ENCODE data around the gene PARD3. TPM values are rescaled to one million over a fixed set of nuclear protein-coding genes. Genes with fewer than 3 reads are reported as not detected.

Gene PARD3
- total RNA-seq, 1 experiment from 2014 or later: 24.3 TPM

- DNase-seq (ENCODE audit: low spot score): no peak
These were observed 315.4 kb downstream of the PARD3 start for GRCh38 chr10:34499612-34500279.

DNA sequence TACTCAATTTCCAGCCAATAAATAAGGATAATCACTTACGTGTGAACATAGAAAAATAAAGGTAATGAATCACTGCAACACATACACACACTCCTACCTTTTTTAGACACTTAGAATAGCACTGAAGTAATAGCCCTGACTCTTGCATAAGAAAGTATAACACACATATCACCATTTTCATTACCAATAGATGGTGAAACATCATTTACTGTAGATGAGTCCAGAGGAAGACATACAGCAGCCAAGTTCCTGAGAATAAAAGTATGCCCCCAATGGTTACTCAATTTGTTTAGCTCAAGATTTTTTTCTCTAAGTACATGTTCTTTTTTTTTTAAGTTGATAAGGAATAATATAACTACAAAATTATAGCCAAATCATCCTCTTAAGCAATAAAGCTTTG lies 316.3 kb downstream of the PARD3 start:
- DNase-seq (ENCODE audit: low spot score): no peak

DNA sequence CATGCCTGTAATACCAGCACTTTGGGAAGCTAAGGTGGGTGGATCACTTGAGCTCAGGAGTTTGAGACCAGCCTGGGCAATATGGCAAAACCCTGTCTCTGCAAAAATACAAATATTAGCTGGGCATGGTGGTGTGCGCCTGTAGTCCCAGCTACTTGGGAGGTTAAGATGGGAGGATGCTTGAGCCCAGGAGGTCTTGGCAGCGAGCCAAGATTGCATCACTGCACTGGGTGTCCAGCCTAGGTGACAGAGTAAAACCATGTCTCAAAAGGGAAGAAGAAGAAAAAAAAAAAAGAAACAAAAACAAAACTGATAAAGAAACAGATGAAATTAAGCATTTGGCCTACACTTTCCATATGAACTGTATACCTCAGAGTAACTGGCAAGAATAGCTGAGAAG lies 319.2 kb downstream of the PARD3 start:
- DNase-seq (ENCODE audit: low spot score): no peak

- no peak for DNase-seq (ENCODE audit: low spot score)
These were observed 321.1 kb downstream of the PARD3 start for GRCh38 chr10:34494012-34494411.

DNA sequence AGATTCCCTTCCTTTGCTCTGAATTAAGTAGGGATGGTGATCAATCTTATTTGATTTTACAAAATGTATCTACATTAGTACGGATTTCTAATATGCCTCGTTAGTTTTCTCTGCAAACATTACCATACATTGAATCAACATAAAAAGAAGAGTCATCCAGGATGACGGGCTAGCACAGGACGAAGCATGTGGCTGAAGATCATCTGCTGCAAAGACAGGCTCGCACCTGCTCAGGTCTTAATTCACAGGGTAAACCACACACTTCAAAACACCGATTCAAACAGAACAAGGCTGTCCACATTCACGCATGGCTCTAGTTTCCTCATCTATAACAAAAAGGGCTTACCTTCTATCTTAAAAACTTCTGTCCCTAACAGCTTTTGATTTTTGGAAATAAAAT lies 323.0 kb downstream of the PARD3 start:
- no peak for DNase-seq (ENCODE audit: low spot score)

GRCh38 chr10:34491678-34492077 lies 323.4 kb downstream of the PARD3 start:
- DNase-seq (ENCODE audit: low spot score): no peak

DNA sequence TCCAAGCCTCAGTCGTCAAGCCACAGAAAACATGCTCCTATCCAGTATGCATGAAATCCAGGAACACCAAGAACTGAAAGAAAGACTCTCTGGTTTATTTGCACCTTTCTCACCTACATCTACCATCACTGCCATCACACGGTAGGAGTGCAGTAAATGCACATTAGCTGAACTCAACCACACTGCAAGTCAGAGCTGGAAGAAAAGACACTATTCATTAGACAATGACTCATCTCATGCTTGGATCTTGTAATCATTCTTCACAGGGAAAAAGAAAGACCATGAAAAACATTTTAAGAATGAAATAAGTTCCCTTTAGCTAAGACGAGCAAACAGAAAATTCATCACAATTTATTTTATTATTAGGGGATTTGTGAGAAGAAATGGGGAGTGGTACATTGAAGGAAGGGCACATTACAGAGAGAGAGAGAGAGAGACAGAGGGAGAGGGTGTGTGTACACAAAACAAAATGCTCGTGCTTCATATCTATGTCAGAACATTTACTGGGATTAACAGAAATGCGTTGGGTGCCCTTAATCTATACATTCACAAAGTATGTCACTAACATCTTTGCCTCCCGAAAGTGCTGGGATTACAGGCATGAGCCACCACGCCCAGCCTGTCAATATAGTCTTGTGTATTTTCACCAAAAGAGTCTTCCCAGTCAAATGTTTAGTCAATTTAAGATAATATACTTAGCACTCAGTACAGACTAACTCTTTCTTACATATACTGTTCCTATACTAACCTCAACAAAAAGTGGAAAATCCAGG lies 324.9 kb downstream of the PARD3 start:
- DNase-seq (ENCODE audit: low spot score): no peak

DNA sequence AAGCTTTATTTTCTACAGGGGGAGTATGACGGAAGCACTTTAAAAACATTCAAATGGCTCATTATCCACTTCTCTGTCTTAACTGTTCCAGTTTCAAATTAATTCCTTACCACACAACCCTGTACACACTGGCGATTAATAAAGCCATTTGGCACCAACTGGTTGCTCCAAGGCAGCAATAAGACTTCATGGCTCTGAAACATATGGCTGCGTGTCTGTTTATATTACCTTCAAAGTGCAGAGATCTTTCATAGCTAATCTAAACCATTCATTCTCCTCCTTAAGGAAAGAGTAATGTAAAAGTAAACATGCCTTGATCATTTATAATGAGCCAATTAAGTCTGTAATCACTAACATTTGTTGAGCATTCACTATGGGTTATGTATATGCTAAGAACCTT lies 325.7 kb downstream of the PARD3 start:
- DNase-seq (ENCODE audit: low spot score): no peak

DNA sequence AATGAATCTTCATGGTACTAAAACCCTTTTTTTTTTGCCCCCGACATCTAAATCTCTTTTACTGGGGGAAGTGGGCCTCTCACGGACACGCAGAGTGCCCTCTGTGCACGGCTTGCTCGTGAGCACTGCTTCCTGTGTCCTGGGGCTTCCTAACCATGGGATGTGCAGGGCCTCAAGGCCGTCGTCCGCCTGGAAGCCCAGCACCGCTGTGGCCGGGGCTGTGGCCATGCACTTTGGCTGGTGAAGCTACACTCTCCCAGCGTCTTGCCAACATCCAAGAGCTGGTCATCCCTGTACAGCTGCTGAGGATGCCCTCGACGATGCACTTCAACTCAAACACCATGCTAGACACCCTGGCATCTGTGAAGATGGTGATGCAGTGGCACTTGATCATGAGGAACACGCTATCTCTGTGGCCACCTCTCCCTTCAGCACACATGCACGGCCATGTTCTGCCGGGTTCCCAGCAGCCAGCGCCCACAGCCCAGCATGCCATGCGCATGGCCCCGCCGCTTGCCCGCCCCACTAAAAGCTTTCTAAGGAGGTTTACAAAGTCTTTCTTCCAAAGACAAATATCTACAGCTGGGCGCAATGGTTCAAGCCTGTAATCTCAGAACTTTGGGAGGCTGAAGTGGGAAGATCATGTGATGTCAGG lies 326.5 kb downstream of the PARD3 start:
- DNase-seq (ENCODE audit: low spot score): no peak

- no peak for DNase-seq (ENCODE audit: low spot score)
These were observed 329.1 kb downstream of the PARD3 start for GRCh38 chr10:34486008-34486407.

DNA sequence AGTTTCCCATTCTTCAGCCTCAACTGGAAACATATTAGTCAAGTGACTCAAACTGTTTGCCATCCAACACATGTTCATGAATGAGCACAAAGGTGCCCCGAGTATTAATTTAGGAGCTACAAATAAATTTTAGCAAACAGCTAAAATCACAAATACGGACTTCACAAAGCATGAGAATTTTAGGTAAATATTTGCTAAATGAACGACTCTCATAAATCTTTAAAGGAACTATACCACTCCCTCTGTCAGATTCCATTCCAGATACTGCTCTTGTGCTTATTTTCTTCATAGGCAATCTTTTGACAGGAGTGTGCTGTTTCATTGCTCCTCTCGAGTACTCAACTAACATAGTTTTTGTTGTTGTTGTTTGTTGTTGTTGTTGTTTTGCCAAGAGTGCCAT lies 330.9 kb downstream of the PARD3 start:
- DNase-seq (ENCODE audit: low spot score): no peak

DNA sequence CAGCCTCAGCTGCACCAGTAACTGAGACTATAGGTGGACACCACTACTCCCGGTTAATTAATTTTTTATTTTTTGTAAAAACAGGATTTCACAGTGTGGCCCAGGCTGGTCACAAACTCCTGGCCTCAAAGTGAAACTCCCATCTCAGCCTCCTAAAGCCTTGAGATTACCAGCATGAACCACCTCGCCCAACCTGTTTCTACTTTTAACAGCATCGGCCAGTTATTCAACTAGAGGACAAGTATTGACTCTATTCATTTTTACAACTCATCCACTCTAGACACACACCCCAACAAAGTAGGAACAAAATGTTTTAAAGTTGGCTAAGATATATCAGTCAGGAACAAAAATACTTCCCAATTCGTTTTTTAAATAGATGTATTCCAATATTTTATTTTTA lies 334.8 kb downstream of the PARD3 start:
- no peak for DNase-seq (ENCODE audit: low spot score)

DNA sequence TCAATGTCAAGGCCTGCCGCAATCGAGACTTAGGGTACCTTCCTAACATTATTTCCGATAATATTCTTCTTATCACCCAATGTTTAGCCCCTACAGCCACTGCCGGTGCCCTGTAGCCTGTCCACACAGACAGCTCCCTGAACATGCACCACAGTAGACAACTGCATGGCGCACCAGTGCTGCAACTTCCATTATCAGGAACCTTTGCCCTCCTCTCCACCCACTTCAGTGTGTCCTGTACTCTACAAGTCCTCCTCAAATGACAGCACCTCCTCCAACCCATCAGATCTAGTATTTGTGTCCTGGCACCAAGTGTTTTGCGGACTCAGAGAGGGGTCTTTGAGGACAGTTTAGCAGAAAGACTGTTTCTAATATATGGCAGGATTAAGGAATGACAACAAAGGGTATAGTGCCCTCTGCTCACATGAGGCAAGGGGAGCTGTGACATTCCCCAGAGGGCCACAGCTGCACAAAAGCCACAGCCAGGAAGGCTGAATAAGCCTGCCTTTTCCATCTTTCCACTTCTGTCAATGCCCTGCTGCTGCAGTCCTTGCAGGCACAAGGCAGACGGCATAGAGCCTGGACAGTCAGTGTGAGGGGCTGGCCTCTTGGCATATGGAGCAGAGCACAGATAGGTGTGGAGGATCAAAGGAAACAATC lies 335.4 kb downstream of the PARD3 start:
- no peak for DNase-seq (ENCODE audit: low spot score)

DNA sequence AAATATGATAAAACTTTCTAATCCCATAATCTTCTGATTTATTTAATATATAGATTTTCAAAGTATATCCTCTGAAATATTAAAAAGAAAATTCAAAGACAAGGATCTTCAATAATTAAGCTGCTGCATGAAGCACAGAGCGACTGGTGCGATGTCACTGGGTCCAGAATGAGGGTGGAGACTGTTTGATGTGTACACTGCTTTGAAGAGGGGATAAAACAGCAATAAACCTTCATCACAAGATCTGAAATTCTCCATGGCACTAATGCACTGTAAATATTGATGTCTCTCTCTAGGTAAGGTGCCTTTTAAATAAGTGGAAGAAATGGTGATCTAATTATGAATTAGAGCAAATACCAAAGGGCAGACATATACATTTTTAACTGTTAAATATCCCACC lies 337.8 kb downstream of the PARD3 start:
- peak; percentile 22 for DNase-seq (ENCODE audit: low spot score)

DNA sequence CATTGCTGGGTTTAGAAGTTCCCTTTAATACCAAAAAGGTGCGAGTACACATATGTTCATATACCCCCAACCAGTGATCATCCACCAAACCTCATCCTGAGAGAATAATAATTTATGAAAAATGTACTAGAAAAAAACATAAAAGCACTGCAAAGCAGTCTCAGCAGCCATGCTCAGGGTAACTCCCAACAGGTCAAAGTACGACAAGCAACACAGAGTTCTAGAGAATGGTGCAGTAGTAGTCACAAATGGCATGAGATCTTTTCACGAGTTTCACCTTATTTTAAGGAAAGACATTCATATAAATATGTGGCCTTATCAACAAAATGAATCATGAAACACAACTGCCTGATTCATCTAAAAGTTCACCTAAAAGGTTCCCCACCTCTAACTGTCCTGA lies 338.5 kb downstream of the PARD3 start:
- no peak for DNase-seq (ENCODE audit: low spot score)

DNA sequence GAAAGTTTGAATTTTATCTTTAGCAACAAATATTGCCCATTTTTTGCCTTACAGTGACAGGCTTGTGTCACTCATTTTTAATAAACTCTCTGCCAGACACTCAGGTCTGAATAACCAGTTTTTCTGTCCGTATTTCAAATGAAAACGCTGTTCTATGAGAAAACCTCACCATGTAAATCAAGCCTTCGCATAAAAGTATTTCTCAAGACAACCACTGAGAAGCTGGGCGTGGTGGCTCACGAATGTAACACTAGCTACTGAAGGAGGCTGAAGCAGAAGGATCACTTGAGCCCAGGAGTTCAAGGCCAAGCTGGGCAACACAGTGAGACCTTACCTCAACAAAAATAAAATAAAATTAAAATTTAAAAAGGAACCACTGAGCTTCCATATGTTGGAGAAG lies 339.3 kb downstream of the PARD3 start:
- no peak for DNase-seq (ENCODE audit: low spot score)

GRCh38 chr10:34475274-34475646 lies 339.8 kb downstream of the PARD3 start:
- no peak for DNase-seq (ENCODE audit: low spot score)

DNA sequence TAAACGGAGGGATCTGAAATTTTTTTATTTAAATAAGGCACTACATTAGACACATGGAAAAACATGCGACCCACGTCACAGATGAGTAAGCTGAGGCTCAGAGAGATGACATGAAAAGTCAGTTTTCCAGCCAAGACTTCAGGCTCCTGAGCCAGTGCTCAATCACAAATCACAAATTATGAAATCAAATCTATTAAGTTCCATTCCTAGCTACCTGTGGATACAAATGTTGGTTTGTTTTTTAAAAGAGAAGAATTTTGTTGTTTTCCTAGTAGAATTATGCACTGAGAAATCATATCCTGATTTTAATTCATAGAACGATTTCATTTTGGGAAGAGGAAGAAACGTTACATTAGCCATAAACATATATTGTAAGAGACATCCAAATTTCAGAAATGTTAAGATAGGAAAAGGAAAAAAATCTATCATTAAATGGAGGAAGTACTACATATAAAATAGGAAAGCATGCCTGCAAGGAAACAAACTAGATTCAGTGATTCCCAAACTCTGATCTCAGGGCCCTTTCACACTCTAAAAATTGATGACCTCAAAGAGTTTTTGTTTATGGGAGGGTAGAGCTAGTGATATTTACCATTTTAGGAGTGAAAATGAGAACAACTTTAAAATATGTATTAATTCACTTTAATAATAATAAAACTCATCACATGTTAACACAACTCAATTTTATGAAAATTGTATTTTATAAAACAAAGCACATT lies 340.4 kb downstream of the PARD3 start:
- no peak for DNase-seq (ENCODE audit: low spot score)

DNA sequence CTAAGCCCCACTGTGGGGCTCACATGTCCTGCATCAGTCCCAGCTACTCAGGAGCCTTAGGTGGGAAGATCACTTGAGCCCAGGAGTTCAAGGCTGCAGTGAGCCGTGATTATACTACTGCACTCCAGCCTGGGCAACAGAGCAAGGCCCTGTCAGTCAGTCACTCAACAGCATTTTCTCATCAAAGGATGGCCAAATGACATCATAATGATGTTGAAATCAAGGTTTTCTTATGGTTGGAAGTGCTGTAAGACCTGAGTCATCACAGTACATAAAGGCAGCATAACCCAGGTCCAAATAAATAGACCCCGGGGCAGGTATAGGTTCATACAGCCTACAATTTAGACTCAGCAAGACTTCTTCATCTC lies 341.1 kb downstream of the PARD3 start:
- DNase-seq (ENCODE audit: low spot score): no peak

- no peak for DNase-seq (ENCODE audit: low spot score)
These were observed 341.7 kb downstream of the PARD3 start for GRCh38 chr10:34473174-34474008.

GRCh38 chr10:34470307-34470706 lies 344.8 kb downstream of the PARD3 start:
- DNase-seq (ENCODE audit: low spot score): no peak

All from HT-29 (cell line).